Activated CD8-positive, alpha-beta memory T cell treated with anti-CD3 and anti-CD28 coated beads for 24 hours (primary cell): ENCODE data around the gene ZMYM2.
"Not testable (repeated sequence)": the region's sequence is repeated elsewhere in the genome, so short reads cannot be mapped to it uniquely, and the experiment has no call there.

Source experiments
- DNase-seq: peaks from one replicate; pipeline ENCODE4 v3.0.0-alpha.2; 2020

ZMYM2 gene

DNA sequence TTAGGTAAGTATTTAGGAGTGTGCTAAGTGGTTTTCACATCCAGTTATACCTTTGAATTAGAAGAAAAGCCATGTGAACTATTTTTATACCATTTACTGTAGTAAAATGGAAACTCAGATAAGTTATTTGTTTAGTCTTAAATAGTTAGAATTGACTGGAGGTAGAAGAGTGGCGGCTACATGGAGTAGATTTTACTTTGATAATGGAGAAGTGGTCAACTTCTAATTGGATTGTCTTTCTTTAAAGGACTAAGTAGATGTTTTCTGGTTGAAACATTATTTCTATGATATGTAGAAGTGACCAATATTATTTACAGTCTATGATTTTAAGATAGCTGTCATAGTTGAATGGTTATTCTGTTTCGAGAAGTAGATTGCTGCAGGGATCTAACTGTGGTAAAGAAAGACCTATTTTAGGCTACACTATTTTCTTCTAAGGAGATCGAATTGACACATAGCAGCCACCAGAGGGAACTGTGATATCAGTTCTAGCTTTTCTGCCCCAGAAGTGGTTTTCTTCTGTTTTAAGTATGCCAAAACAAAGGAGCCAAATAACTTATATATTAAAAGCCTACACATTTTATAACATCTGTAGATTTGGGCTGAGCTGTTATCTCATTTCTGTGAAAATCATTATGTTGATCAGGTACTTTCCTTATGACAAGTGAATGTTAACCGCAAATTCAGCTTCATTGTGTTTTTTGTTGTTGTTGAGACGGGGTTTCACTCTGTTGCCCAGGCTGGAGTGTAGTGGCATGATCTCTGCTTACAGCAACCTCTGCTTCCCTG lies 26.1 kb downstream of the ZMYM2 start:
- DNase-seq = no peak

DNA sequence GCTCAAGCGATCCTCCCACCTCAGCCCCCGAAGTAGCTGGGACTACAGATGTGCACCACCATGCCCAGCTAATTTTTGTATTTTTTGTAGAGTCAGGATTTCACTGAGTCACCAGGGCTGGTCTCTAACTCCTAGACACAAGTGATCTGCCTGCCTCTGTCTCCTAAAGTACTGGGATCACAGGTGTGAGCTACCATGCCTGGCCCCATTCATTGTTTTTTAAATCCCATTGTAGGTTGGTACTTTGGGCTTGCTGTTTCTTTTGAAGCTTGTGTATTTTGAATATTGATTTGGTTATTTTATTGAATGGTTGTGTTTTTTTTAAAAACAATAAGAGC lies 26.7 kb downstream of the ZMYM2 start:
- no peak for DNase-seq

DNA sequence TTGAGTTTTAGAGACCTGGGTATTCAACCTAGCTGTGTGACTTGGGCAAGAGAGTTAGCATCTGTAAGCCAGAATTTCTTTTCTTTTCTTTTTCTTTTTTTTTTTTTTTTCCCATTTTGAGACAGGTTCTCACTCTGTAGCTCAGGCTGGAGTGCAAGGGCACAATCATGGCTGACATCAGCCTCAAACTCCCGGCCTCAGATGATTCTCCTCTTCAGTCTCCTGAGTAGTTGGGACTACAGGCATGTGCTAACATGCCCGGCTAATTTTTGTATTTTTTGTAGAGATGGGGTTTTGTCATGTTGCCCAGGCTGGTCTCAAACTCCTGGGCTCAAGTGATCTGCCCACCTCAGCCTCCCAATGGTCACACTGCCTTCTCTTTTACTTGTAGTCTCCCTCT lies 33.0 kb downstream of the ZMYM2 start:
- DNase-seq = no peak

DNA sequence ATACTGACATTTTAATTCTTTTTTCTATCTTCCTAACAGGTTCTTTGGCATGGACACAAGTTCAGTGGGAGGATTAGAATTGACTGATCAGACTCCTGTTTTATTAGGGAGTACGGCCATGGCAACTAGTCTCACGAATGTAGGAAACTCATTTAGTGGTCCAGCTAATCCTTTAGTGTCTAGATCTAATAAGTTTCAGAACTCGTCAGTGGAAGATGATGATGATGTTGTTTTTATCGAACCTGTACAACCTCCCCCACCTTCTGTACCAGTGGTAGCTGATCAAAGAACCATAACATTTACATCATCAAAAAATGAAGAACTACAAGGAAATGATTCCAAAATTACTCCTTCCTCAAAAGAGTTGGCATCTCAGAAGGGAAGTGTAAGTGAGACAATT lies 34.5 kb downstream of the ZMYM2 start:
- DNase-seq = no peak

DNA sequence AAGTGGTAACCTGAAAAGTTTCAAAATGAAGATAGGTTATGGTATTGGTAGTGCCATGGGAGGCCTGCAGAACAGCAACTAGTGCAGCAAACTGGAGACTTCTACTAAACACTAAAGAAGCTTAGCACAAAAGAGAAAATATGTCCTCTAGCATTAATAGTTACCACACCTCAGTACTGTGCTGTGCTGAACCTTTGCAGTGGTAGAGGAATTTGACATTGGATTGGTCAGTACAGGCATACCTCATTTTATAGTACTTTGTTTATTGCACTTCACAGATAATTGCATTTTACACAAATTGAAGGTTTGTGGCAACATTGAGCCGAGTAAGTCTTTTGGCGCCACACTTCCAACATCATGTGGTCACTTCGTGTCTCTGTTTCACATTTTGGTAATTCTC lies 40.4 kb downstream of the ZMYM2 start:
- DNase-seq = no peak

DNA sequence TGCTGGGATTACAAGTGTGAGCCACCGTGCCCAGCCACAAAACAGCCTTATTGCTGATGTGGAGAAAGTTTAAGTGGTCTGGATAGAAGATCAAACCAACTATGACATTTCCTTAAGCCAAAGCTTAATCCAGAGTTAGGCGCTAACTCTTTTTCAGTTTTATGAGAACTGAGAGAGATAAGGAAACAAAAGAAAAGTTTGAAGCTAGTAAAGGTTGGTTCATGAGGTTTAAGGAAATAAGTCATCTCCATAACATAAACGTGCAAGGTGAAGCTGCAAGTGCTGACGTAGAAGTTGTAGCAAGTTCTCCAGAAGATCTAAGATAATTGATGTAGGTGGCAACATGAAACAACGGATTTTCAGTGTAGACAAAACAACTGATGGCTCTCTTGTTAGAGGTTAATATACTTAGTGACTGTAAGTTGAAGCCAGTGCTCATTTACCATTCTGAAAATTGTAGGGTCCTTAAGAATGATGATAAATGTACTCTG lies 41.6 kb downstream of the ZMYM2 start:
- DNase-seq = no peak

DNA sequence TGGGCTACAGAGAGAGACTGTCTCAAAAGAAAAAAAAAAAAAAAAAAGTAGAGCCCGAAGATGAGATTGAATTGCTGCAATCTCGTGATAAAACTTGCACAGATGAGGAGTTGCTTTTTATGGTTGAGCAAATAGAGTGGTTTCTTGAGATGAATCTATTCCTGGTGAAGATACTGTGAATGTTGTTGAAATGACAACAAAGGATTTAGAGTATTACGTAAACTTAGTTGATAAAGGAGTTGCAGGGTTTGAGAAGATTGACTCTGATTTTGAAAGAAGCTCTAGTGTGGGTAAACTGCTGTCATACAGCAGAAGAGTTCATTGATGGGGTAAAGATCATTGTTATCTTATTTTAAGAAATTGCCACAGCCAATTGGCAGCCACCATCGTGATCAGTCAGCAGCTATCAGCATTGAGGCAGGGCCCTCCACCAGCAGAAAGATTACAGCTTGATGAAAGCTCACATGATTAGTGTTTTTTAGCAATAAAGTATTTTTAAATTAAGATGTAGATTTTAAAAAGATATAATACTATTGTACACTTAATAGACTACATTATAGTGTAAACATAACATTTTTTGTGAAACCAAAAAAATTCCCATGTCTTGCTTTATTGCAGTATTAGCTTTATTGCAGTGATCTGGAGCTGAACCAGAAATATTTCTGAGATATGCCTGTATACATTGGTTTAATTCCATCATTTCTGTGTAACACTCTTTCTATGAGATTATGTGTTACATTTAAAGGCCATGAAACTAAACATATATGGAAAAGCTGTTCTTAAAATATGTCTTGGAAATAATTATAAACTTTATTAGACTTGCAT lies 43.1 kb downstream of the ZMYM2 start:
- no peak for DNase-seq

DNA sequence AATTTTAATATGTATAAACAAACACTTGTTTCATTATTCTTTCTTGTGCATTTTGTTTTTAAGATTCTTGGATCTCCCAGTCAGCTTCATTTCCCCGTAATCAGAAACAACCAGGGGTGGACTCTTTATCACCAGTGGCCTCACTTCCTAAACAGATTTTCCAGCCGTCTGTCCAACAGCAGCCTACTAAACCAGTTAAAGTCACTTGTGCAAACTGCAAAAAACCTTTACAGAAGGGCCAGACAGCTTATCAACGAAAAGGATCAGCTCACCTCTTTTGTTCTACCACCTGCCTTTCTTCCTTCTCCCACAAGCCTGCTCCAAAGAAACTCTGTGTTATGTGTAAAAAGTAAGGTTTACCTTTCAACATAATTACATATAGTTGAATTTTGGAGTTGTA lies 44.3 kb downstream of the ZMYM2 start:
- DNase-seq = no peak

DNA sequence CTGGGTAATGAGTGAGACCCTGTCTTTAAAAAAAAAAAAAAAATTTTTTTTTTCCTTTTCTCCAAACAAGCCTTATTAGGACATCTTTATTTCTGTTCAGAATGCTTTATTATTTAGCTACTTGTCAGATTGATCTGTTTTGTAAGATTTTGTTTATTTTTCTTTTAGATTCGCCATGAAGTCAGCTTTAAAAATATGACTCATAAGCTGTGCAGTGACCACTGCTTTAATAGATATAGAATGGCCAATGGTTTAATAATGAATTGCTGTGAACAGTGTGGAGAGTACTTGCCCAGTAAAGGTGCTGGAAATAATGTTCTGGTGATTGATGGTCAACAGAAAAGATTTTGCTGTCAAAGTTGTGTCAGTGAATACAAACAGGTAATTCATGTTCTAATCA lies 47.7 kb downstream of the ZMYM2 start:
- DNase-seq = no peak

DNA sequence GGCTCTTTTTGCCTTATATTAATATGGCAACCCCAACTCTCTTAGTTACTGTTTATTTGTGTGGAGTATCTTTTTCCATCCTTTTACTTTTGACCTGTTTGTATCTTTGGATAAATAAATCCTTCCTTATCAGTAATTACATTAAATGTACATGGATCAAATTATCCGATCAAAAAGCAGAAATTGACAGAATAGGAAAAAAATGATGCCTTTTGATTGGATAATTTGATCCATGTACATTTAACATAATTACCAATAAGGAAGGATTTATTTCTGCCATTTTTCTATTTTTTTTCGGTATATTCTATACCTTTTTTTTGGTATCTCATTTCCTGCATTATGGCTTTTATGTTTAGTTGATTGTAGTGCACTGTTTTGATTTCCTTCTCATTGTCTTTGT lies 57.2 kb downstream of the ZMYM2 start:
- no peak for DNase-seq

DNA sequence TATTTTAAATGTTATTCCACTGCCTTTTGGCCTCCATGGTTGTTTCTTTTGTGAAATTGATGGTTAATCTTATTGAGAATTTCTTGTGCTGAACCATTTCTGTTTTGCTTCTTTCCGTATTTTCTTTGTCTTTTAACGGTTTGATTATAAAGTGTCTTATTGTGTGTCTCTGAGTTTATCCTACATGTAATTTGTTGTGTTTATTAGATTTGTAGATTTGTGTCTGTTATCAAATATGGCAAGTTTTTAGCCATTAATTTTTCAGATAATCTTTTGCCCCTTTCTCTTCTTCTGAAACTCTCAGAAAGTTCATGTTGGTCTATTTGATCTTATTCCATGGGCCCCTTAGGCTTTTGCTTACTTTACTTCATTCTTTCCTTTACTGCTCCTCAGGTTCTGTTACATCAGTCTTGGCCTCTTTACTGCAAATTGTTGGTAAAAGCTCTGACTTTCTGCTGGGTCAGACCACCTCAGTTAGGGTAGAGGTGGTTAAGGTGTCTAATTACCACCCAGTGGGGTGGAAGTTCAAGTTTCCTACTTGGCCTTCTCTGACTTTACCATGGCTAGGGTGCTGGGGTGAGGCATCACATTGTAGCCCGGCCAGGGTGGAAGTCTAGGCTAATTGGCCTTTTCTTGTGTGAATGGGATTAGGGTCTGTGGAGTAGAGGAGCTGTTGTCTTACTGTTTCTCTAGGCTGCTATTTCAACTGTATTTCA lies 58.3 kb downstream of the ZMYM2 start:
- no peak for DNase-seq

DNA sequence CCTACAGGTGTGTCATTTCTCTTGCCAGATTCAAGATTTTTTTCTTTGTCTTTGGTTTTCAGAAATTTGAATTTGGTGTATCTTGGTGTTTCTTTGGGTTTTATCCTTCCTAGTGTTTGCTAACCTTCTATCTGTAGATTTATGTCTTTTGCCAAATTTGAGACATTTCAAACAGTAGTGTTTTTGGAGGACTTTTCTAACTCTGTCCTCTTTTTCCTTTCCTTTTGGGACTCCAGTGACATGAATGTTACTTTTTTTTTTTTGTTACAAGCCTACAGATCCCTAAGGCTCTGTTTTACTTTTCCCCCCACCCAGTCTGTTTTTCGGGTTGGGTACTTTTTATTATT lies 58.8 kb downstream of the ZMYM2 start:
- DNase-seq = no peak

DNA sequence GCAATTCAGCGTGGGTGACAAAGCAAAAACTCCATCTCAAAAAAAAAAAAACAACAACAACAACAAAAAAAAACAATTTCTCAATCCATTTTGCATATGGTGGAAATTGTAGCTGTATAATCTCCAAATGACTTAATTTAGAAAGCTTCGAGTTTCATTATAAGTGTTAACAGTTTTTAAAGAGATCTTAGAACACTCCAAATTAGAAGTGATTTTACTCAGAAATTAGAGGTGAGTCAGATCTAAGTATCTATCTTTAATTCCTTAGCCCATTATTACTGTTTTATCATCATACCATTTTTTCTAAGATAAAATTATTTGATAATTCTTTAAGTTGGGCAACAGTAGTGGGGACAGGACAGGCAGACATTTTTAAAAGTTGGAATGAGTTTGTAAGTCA lies 60.5 kb downstream of the ZMYM2 start:
- no peak for DNase-seq

DNA sequence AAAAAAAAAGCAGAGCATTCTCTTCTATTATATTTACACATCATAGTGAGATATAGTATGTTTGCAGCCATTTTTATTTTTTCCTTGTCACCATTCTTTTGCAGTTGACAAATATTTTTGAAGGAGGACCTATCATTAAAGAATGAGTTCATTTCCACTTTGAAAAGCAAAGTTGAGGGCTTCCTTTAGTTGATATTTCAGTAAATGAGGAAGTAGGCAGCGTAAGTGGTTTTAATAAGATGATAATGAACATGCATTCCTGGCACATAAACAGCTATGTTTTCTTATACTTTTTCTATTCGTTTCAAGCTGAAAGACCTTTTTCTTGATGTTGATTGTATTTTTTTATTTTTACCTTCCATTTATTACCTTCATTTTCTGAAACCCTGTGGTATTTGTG lies 66.2 kb downstream of the ZMYM2 start:
- DNase-seq = no peak

DNA sequence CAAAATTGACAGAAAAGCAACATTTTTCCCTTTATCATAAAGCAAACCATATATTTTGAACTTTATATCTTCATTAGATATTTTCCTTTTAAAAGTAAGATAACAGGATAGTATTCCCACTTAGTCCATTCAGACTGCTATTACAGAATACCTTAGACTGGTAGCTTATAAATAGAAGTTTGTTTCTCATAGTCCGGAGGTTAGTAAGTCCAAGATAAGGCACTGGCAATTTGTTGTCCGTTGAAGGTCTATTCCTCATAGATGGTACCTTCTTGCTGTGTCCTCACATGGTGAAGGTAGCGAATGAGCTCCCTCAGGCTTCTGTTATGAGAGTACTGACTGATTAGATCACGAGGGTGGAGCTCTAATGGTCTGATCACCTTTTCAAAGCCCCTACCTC lies 70.4 kb downstream of the ZMYM2 start:
- DNase-seq = no peak

DNA sequence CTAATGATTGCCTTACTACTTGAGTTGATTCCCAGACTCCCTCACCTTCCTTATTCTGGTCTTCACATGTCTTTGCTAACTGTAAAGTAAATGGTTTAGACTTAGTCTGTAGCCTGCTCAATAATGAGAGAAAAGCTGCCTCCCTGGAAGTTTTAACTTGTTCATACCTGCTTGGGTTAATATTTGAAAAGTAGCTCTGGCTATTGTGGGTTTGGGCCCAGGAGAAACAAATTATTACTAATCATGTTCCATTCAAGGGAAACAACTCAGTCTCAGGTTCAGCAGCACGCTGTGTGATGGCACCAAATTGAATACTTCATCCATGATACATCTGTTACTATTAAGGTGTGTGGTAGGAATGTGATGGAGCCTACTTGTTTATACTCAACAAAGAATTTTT lies 75.0 kb downstream of the ZMYM2 start:
- DNase-seq = no peak

DNA sequence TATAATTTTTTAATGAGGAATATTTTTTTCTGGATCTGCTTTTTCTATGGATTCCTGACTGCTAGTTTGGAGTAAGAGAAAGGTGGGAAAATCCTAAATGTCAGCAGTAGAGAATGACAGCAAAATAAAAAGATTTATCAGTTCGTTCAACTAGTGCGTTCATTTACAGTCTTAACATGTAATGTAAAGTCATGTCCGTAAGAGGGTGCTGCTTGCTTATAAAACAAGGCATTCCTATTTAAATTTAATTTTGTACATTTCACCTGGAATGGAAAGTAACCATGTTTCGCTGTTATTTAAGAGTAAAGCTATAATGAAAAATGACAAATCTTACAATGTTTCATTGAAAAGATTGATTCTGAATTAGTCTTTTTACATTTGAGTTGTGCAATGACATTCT lies 76.6 kb downstream of the ZMYM2 start:
- no peak for DNase-seq

DNA sequence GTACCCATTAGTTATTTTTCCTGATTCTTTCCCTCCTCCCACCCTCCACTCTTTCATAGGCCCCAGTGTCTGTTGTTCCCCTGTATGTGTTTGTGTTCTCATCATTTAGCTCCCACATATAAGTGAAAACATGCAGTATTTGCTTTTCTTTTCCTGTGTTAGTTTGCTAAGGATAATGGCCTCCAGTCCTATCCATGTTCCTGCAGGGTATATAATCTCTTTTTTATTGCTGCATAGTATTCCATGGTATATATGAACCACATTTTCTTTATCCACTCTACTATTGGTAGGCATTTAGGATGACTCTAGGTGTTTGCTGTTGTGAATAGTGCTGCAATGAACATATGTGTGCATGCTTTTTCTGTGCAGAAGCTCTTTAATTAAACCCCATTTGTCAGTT lies 79.4 kb downstream of the ZMYM2 start:
- no peak for DNase-seq

DNA sequence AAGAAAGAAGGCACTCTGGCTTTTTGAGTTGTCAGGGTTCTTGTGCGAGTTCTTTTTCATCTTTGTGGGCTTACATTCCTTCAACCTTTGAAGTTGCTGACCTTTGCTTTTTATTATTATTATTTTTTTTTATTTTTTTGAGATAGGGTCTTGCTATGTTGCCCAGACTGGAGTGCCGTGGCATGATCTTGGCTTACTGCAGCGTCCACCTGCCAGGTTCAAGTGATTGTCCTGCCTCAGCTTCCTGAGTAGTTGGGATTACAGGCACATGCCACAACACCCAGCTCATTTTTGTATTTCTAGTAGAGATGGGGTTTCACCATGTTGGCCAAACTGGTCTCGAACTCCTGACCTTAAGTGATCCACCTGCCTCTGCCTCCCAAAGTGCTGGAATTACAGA lies 84.1 kb downstream of the ZMYM2 start:
- not testable (repeated sequence) for DNase-seq

DNA sequence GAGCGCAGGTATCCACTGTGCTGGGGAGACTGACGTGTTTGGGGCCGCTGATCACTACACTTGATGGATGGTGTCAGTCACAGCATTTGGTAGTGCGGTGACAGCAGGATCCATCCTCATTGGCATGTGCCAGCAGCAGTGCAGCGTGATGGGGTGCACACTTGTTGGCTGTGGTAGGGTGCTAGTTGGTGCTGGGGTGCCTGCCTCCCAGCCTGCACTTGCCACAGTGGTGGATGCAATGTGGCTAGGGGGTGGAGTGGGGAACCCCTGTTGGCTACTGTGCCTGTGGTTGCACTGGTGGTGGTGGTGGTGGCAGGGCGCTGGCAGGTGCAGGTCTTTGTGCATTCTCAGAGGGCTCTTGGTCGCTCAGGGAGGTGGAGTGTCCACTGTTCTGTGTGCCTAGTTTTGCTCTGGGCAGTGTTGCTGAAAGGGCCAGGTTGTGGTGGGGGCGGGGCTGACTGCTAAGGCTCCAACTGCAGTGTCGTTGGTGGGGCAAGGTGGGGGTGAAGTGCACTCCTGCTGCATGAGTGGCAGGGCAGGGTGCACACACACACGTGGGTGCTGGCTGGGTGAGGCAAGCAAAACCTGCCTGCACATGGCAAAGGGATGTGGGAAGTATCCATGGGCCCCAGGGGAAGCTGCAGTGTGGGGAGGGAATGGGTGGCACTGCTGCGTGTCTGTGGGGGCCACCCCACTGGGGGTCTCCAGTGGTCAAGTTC lies 84.8 kb downstream of the ZMYM2 start:
- no peak for DNase-seq

DNA sequence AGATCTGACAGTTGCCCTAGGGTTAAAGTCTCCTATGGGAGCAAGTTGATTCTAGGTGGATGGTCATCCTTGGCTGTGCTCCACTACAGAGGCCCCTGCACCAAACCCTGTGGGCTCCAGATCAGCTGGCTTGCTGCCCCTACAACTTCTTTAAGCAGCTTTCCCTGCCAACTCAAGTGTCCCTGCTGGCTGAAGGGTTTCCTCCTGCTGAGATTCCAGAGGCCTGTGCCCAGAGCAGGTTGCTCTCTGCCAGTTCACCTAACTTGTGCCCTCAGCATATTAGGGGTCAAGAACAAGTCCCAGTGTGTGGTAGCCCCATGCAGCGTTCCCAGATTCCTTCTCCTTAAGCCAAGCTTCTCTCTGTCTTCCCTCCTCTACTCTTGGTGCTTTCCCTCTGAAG lies 85.6 kb downstream of the ZMYM2 start:
- no peak for DNase-seq

DNA sequence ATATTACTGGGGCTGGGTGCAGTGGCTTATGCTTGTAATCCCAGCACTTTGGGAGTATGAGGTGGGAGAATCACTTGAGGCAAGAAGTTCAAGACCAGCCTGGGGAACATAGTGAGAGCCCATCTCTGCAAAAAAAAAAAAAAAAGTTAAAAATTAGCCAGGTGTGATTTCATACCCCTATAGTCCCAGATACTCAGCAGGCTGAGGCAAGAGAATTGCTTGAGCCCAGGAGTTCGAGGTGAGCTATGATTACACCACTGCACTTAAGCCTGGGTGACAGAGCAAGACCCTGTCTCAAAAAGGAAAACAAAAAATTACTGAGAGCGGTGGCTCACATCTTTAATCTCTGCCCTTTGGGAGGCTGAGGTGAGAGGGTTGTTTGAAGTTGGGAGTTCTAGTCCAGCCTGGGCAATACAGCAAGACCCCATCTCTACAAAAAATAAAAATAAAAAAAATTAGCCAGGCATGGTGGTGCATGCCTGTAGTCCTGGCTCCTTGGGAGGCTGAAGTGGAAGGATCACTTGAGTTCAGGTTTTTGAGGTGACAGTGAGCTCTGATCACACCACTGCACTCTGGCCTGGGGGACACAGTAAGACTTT lies 87.5 kb downstream of the ZMYM2 start:
- no peak for DNase-seq
